ENCODE measurements around the gene EHMT1.

EHMT1 gene

DNA sequence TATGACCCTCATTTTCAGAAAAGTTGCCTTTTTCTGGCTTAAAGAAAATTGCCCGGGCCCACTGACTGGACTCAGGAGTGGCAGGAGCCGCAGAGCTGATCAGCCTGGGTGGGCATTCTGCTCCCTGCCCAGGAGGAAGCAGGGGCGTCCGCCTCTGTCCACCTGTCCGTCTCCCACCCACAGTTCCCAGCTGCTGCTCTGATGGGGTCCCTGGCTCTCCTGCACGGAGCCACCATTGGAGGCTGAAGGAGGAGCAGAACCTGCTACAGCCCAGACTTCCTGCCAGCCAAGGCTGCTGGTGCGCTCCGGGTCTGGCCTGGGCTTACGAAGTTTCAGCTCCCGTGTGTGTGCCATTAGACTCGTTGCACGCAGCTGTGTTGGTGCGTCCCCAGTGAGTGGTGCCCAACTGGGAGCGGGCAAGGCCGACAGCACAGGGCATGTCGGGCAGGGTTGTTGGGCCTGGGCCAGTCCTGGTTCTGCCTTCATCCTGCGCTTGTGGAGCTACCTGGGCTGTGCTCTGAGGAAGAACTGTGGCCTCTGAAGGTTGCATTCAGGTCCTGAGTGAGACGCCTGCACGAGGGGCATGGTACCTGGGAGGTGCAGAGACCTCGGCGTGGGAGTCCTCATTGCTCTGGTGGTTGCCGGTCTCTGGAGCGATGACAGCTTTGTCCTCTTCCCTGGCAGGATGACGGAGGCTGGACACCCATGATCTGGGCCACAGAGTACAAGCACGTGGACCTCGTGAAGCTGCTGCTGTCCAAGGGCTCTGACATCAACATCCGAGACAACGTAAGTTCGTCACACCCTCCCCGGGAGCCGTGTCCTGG lies 181.6 kb downstream of the EHMT1 start:
- TF ChIP-seq, protein P1, sequence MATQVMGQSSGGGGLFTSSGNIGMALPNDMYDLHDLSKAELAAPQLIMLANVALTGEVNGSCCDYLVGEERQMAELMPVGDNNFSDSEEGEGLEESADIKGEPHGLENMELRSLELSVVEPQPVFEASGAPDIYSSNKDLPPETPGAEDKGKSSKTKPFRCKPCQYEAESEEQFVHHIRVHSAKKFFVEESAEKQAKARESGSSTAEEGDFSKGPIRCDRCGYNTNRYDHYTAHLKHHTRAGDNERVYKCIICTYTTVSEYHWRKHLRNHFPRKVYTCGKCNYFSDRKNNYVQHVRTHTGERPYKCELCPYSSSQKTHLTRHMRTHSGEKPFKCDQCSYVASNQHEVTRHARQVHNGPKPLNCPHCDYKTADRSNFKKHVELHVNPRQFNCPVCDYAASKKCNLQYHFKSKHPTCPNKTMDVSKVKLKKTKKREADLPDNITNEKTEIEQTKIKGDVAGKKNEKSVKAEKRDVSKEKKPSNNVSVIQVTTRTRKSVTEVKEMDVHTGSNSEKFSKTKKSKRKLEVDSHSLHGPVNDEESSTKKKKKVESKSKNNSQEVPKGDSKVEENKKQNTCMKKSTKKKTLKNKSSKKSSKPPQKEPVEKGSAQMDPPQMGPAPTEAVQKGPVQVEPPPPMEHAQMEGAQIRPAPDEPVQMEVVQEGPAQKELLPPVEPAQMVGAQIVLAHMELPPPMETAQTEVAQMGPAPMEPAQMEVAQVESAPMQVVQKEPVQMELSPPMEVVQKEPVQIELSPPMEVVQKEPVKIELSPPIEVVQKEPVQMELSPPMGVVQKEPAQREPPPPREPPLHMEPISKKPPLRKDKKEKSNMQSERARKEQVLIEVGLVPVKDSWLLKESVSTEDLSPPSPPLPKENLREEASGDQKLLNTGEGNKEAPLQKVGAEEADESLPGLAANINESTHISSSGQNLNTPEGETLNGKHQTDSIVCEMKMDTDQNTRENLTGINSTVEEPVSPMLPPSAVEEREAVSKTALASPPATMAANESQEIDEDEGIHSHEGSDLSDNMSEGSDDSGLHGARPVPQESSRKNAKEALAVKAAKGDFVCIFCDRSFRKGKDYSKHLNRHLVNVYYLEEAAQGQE (IDR thresholded peaks at IDR 0.05; ENCODE audit: insufficient read depth in 1 of 2, low read depth in 2 of 2, low read length in 2 of 2): no peak
- TF ChIP-seq SIN3A (IDR thresholded peaks at IDR 0.05; ENCODE audit: borderline replicate concordance, insufficient read depth, low read length): no peak
- TF ChIP-seq FOXP2 (optimal IDR thresholded peaks at IDR 0.05; ENCODE audit: borderline replicate concordance, extremely low read depth, extremely low read length, insufficient read depth): no peak

DNA sequence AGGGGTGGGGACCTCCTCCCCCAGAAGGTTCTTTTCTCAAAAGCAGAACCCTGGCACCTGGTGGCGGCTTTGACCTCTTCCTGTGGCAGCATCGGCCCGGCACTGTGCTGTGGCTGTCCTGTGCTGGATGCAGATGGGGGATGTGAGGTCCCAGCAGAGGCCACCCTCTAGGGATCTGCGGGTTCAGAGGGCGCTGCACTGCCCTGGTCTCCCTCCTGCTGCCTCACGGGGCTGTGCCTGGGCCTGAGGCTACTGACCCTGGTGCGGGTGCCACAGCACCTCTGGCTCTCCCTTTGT lies 182.2 kb downstream of the EHMT1 start:
- no peak for TF ChIP-seq TAF1 (IDR thresholded peaks at IDR 0.05; ENCODE audit: borderline replicate concordance, insufficient read depth, low read length)
- no peak for TF ChIP-seq FOXP2 (optimal IDR thresholded peaks at IDR 0.05; ENCODE audit: borderline replicate concordance, extremely low read depth, extremely low read length, insufficient read depth)
- TF ChIP-seq, protein P1 (IDR thresholded peaks at IDR 0.05; ENCODE audit: insufficient read depth in 1 of 2, low read depth in 2 of 2, low read length in 2 of 2): no peak
- no peak for TF ChIP-seq SIN3A (IDR thresholded peaks at IDR 0.05; ENCODE audit: borderline replicate concordance, insufficient read depth, low read length)
- TF ChIP-seq POLR2AphosphoS5 (IDR thresholded peaks at IDR 0.05; ENCODE audit: low read depth, low read length): no peak

DNA sequence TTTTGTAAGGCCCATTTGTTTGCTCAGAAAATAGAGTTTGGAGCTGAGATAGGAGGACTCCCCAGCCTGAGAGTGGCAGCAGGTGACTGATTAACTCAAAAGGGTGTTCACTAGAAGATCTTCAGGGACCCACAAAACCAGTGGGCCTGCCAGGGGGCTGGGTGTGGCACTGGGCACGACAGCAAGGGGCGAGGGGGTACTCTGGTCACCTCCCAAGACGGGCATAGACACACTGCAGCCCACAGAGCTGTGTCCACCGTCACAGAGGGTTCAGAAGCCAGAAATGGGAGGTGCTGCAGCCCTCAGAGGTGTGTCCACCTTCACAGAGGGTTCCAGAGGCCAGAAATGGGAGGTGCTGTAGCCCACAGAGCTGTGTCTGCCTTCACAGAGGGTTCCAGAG lies 183.2 kb downstream of the EHMT1 start:
- TF ChIP-seq, protein P1 (IDR thresholded peaks at IDR 0.05; ENCODE audit: insufficient read depth in 1 of 2, low read depth in 2 of 2, low read length in 2 of 2): no peak
- no peak for TF ChIP-seq FOXP2 (optimal IDR thresholded peaks at IDR 0.05; ENCODE audit: borderline replicate concordance, extremely low read depth, extremely low read length, insufficient read depth)

DNA sequence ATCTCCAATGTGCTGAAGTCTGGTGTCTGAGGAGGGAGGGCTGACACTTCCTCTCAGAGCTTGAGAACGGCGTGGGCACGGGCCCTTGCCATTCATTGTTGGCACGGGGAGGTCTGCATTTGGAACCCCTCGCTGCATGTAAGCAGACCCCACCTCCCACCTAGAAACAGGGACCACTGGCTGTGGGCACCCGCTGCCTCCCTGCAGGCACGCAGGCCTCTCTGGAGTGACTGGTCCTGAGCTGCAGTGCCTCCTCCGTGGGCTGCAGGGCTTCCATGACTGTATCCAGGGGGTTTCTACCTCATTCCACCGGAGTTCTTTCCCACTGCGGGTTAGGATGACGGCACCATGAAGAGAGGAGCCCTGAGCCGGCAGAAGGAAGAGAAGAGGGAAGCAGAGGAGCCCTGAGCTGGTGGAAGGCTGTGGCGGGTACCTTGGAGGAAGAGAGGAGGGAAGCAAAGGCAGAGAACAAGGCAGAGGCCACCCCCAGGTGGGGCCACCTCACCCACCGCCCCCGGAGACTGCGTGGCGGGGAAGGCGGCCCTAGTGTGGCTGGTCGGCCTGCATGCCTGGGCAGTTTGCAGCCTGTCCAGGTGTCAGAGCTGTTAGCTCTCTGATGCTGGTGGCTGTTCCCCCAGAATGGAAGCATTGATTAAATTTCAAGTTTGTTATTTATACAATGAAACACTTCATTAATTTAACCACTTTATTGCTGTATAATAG lies 183.9 kb downstream of the EHMT1 start:
- TF ChIP-seq, protein P1 (IDR thresholded peaks at IDR 0.05; ENCODE audit: insufficient read depth in 1 of 2, low read depth in 2 of 2, low read length in 2 of 2): no peak
- no peak for TF ChIP-seq TAF1 (IDR thresholded peaks at IDR 0.05; ENCODE audit: borderline replicate concordance, insufficient read depth, low read length)
- no peak for TF ChIP-seq FOXP2 (optimal IDR thresholded peaks at IDR 0.05; ENCODE audit: borderline replicate concordance, extremely low read depth, extremely low read length, insufficient read depth)
- no peak for TF ChIP-seq POLR2AphosphoS5 (IDR thresholded peaks at IDR 0.05; ENCODE audit: low read depth, low read length)
- no peak for TF ChIP-seq SIN3A (IDR thresholded peaks at IDR 0.05; ENCODE audit: borderline replicate concordance, insufficient read depth, low read length)
